B cell (primary cell): Measurements from ENCODE around the gene CLINT1. TPM values are rescaled to one million over a fixed set of nuclear protein-coding genes. Genes with fewer than 3 reads are reported as not detected.

ENCODE experiments used
- ATAC-seq: fragments of 200-7000 bp; cut with Tn5 transposase; one replicate; pipeline ENCODE4 v1.10.0; 2021; ENCODE audit warnings: low read depth, mild to moderate bottlenecking, moderate number of reproducible peaks, moderate library complexity
- CTCF ChIA-PET: fragments of 350-600 bp; sonication (Branson Sonifier 250); formaldehyde crosslinking; loops from one replicate; lab custom pipeline; 2021; ENCODE audit warnings: antibody characterized with exemption, inconsistent platforms; lab: Charles Lee
- POLR2A ChIA-PET: fragments of 350-600 bp; sonication (Branson Sonifier 250); formaldehyde crosslinking; loops from one replicate; lab custom pipeline; 2021; ENCODE audit warnings: antibody characterized with exemption; lab: Charles Lee
- DNase-seq: peaks from one replicate; pipeline ENCODE4 v3.0.0; 2013
- H2AFZ ChIP-seq: 2 replicates; pipeline ENCODE4 v1.6.1; 2012; ENCODE audit warnings: mild to moderate bottlenecking, low read depth, low read length; ENCODE audit not compliant: insufficient read depth, poor library complexity, severe bottlenecking
- H3K27ac ChIP-seq, 2 donors: 1 replicate in 1 of 2; 2 replicates in 1 of 2; pipeline ENCODE4 v1.5.1; 2012 to 2013; ENCODE audit warnings: low read length in 2 of 2, mild to moderate bottlenecking in 2 of 2, moderate library complexity in 1 of 2
- H3K27me3 ChIP-seq, 4 experiments: fragments of 200-600 bp in 1 of 4; sonication (generic) in 1 of 4; replicated peaks in 1 of 4; 1 replicate in 2 of 4; 2 replicates in 2 of 4; pipeline versions ENCODE4 v1.6.1 to v1.7.0; 2013 to 2016; ENCODE audit warnings: low read length in 3 of 4, mild to moderate bottlenecking in 2 of 4, mixed read lengths in 1 of 4, moderate library complexity in 1 of 4; ENCODE audit not compliant: insufficient read depth in 4 of 4, control insufficient read depth in 3 of 4; ENCODE audit errors: control extremely low read depth in 1 of 4
- H3K36me3 ChIP-seq, 2 experiments: replicated peaks in 1 of 2; 1 replicate in 1 of 2; 2 replicates in 1 of 2; pipeline versions ENCODE4 v1.6.1 to v1.7.1; 2013; ENCODE audit warnings: low read length in 1 of 2; ENCODE audit not compliant: insufficient read depth in 2 of 2, control insufficient read depth in 1 of 2; ENCODE audit errors: control extremely low read depth in 1 of 2, extremely low read depth in 1 of 2
- H3K4me1 ChIP-seq, 2 donors: fragments of 200-600 bp in 1 of 2; sonication (generic) in 1 of 2; 1 replicate in 1 of 2; 2 replicates in 1 of 2; pipeline versions ENCODE4 v1.5.1 to v1.6.1; 2013 to 2017; ENCODE audit warnings: low read length in 2 of 2; ENCODE audit not compliant: control insufficient read depth in 2 of 2, insufficient read depth in 2 of 2
- H3K4me2 ChIP-seq: replicated peaks from 2 replicates; pipeline ENCODE3; 2012; ENCODE audit warnings: mild to moderate bottlenecking, low read depth, low read length; ENCODE audit not compliant: poor library complexity, severe bottlenecking
- H3K4me3 ChIP-seq, 5 experiments: fragments of 200-600 bp in 1 of 5; sonication (generic) in 1 of 5; 1 replicate in 3 of 5; 2 replicates in 2 of 5; pipeline versions ENCODE4 v1.5.1 to v1.7.0; 2011 to 2016; ENCODE audit warnings: low read length in 4 of 5, mild to moderate bottlenecking in 4 of 5, low read depth in 2 of 5, control low read depth in 1 of 5, moderate library complexity in 1 of 5; ENCODE audit not compliant: insufficient read depth in 1 of 5; ENCODE audit errors: control extremely low read depth in 1 of 5, extremely low read depth in 1 of 5
- H3K79me2 ChIP-seq: fragments of 200-600 bp; sonication (generic); one replicate; pipeline ENCODE4 v1.6.0; 2016; ENCODE audit warnings: low read length; ENCODE audit not compliant: control insufficient read depth, insufficient read depth
- H3K9ac ChIP-seq: fragments of 200-600 bp; sonication (generic); 2 replicates; pipeline ENCODE4 v1.6.1; 2017; ENCODE audit warnings: mild to moderate bottlenecking, low read length, moderate library complexity
- H3K9me3 ChIP-seq, 3 donors: one replicate each; pipeline versions ENCODE4 v1.6.1 to v1.7.1; 2013; ENCODE audit warnings: low read length in 2 of 3; ENCODE audit not compliant: control insufficient read depth in 2 of 3, insufficient read depth in 1 of 3; ENCODE audit errors: control extremely low read depth in 1 of 3
- H4K20me1 ChIP-seq: 2 replicates; pipeline ENCODE4 v1.6.0; 2012; ENCODE audit warnings: mild to moderate bottlenecking, low read length; ENCODE audit not compliant: insufficient read depth, control insufficient read depth, poor library complexity, severe bottlenecking
- H3K27ac Mint-ChIP-seq: one replicate; pipeline ENCODE4 v1.8.0; 2021; ENCODE audit warnings: mixed read lengths
- H3K27me3 Mint-ChIP-seq: one replicate; pipeline ENCODE4 v1.8.0; 2021; ENCODE audit warnings: mixed read lengths
- H3K4me1 Mint-ChIP-seq: one replicate; pipeline ENCODE4 v1.8.0; 2021; ENCODE audit warnings: mixed read lengths
- H3K4me3 Mint-ChIP-seq: one replicate; pipeline ENCODE4 v1.8.0; 2021; ENCODE audit warnings: mixed read lengths
- H3K9me3 Mint-ChIP-seq: one replicate; pipeline ENCODE4 v1.8.0; 2022; ENCODE audit warnings: mixed read lengths; ENCODE audit not compliant: insufficient read depth
- CTCF ChIP-seq: fragments of 200-600 bp; IDR thresholded peaks from one replicate; pipeline ENCODE4 v1.8.0; 2022; ENCODE audit warnings: antibody characterized with exemption, mild to moderate bottlenecking
- EZH2 ChIP-seq: IDR thresholded peaks from 2 replicates; pipeline ENCODE4 v1.6.1; 2012; ENCODE audit warnings: borderline replicate concordance, low read depth, mild to moderate bottlenecking, moderate library complexity, low read length; ENCODE audit not compliant: insufficient read depth, poor library complexity, severe bottlenecking
- WGBS: methylation state at CpG from one replicate; pipeline ENCODE4 v1.1.5; 2013; ENCODE audit warnings: missing lambda C conversion rate; ENCODE audit not compliant: insufficient coverage; 5-methylcytosine and 5-hydroxymethylcytosine counted together
- intact Hi-C: fragments of 100-400 bp; cut with micrococcal nuclease; formaldehyde crosslinking; loops from one replicate; pipeline ENCODE4 v1.10.0; 2022
- polyA plus RNA-seq: library from polyadenylated mRNA; depleted of rRNA; stranded (reverse); fragments of >200 nt; gene quantifications from 2 replicates; pipeline ENCODE4 v1.2.3, GENCODE V29; 2012
- total RNA-seq, 2 donors: library from RNA; stranded (reverse); fragments of 120-200 nt in 1 of 2; gene quantifications; 1 replicate in 1 of 2; 2 replicates in 1 of 2; pipeline versions ENCODE4 v1.2.3 to v1.2.4, GENCODE V29; 2013 to 2022

Gene CLINT1
- total and polyA plus RNA-seq, 2 donors (not counting 1 experiment from before 2014, with no cell fraction given): 69.7 to 89.1 TPM

GRCh38 chr5:157793301-157793700, 65.6 kb downstream of the CLINT1 start:
- Histone ChIP-seq H3K9ac (no peak overlapping the region), H2AFZ (no peak overlapping the region), H3K27me3 (no peaks in the 10 kb centered on the region), H3K9me3 (no peaks in the 10 kb centered on the region), H3K36me3 (peaks cover 7 to 37% of the 10 kb centered on the region in 2 experiments), H4K20me1 (no peaks in the 10 kb centered on the region), H3K4me2 (no peak overlapping the region), H3K27ac (no peak overlapping the region), H3K79me2 (no peaks in the 10 kb centered on the region), H3K4me3 (no peak overlapping the region), H3K4me1 (no peaks in the 10 kb centered on the region)
- no peaks in the 10 kb centered on the region for H3K27me3 Mint-ChIP-seq
- no peak overlapping the region for H3K4me3 Mint-ChIP-seq
- intact Hi-C loops: no loop called here
- TF ChIP-seq CTCF (no peak), EZH2 (no peak)
- no peak for DNase-seq
- no peaks in the 10 kb centered on the region for H3K4me1 Mint-ChIP-seq
- no peak for ATAC-seq
- ChIA-PET CTCF (interaction anchor here (0.6 to 1.0 kb wide), 2 partner anchors 156 to 438 kb away, joined by 3 read pairs; no protein-coding TSS in a partner anchor), POLR2A (no interaction called here)
- WGBS: no CpG with 5 or more reads among the region's 4 CpGs
- no peak overlapping the region for H3K27ac Mint-ChIP-seq
- H3K9me3 Mint-ChIP-seq: no peaks in the 10 kb centered on the region

- WGBS: 100% methylated on average over 1 of the region's 3 CpGs
- POLR2A ChIA-PET: no interaction called here
- TF ChIP-seq EZH2 (no peak), CTCF (no peak)
- DNase-seq (no peak), ATAC-seq (no peak)
- no peaks in the 10 kb centered on the region for H3K9me3 Mint-ChIP-seq
- Histone ChIP-seq H2AFZ (no peak overlapping the region), H4K20me1 (no peaks in the 10 kb centered on the region), H3K9ac (no peak overlapping the region), H3K9me3 (no peaks in the 10 kb centered on the region), H3K4me1 (no peaks in the 10 kb centered on the region), H3K27ac (no peak overlapping the region), H3K36me3 (peaks cover 2 to 37% of the 10 kb centered on the region in 2 experiments), H3K79me2 (no peaks in the 10 kb centered on the region), H3K4me2 (no peak overlapping the region), H3K4me3 (no peak overlapping the region), H3K27me3 (no peaks in the 10 kb centered on the region)
- H3K27me3 Mint-ChIP-seq: no peaks in the 10 kb centered on the region
- H3K4me1 Mint-ChIP-seq: no peaks in the 10 kb centered on the region
- H3K4me3 Mint-ChIP-seq: no peak overlapping the region
- intact Hi-C loops: no loop called here
- CTCF ChIA-PET: no interaction called here
- no peak overlapping the region for H3K27ac Mint-ChIP-seq
These were observed 73.1 kb downstream of the CLINT1 start for GRCh38 chr5:157785801-157786200.
